Measurements from ENCODE around the gene STK32A.
A peak's percentile ranks its signal among the peaks of the same experiment; 100 is the strongest.

STK32A gene

DNA sequence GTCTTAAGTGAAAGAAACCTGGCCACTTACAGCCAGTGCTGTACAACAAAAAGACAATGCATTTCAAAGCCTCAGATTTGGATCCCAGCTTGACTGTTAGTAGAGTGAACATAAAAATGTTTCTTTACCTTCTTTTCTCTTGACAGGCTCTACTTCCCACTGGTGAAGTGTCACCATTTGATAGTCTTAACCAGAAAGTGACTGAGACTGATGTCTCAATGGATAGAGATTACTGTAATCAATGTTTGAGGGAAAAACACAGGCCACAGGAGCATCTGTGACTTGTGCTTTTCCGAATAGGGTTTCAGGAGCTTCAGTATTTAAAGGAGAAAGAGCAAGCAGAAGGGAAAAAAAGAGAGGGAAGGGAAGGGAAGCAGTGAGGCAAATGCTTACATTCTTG is 41.7 kb upstream of the STK32A start:
- H3K27ac Mint-ChIP-seq, result no peak overlapping the region
- H3K36me3 Mint-ChIP-seq (ENCODE audit: low read depth), result no peaks in the 10 kb centered on the region
- no peaks in the 10 kb centered on the region for H3K9me3 Mint-ChIP-seq
- no peaks in the 10 kb centered on the region for H3K4me1 Mint-ChIP-seq
- TF ChIP-seq, protein P1, sequence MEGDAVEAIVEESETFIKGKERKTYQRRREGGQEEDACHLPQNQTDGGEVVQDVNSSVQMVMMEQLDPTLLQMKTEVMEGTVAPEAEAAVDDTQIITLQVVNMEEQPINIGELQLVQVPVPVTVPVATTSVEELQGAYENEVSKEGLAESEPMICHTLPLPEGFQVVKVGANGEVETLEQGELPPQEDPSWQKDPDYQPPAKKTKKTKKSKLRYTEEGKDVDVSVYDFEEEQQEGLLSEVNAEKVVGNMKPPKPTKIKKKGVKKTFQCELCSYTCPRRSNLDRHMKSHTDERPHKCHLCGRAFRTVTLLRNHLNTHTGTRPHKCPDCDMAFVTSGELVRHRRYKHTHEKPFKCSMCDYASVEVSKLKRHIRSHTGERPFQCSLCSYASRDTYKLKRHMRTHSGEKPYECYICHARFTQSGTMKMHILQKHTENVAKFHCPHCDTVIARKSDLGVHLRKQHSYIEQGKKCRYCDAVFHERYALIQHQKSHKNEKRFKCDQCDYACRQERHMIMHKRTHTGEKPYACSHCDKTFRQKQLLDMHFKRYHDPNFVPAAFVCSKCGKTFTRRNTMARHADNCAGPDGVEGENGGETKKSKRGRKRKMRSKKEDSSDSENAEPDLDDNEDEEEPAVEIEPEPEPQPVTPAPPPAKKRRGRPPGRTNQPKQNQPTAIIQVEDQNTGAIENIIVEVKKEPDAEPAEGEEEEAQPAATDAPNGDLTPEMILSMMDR (IDR thresholded peaks at IDR 0.05; ENCODE audit: unreplicated experiment in 3 of 3), result no peak
- H3K4me3 Mint-ChIP-seq, result no peak overlapping the region
- H3K27me3 Mint-ChIP-seq (ENCODE audit: low read depth), result peaks cover 7% of the 10 kb centered on the region

DNA sequence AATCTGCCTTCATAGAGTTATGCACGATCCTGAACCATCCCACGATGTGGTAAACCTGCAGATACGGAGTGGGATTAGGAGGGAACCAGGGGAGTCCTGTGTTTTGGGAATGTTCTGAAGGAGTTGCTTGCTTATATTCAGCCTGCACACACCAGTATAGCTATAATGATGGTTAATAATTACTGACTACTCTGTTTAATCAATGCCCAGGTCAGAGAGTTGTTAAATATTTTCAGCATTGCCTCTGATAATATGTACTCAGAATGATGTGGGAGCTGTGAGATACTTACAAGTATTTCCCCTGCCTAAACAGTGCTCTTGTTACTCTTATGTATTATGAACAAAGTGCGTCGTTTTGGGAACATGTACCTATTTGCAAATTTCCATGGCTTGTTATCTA is 34.8 kb upstream of the STK32A start:
- H3K27ac Mint-ChIP-seq, result peak overlapping the region; percentile 75 to 91 (median 90)
- H3K4me3 Mint-ChIP-seq, result no peak overlapping the region
- peaks cover 6% of the 10 kb centered on the region for H3K4me1 Mint-ChIP-seq
- TF ChIP-seq, protein P1 (IDR thresholded peaks at IDR 0.05; ENCODE audit: unreplicated experiment in 3 of 3), result no peak
- no peaks in the 10 kb centered on the region for H3K27me3 Mint-ChIP-seq (ENCODE audit: low read depth)
- H3K36me3 Mint-ChIP-seq (ENCODE audit: low read depth), result no peaks in the 10 kb centered on the region
- peaks cover 4% of the 10 kb centered on the region for H3K9me3 Mint-ChIP-seq

DNA sequence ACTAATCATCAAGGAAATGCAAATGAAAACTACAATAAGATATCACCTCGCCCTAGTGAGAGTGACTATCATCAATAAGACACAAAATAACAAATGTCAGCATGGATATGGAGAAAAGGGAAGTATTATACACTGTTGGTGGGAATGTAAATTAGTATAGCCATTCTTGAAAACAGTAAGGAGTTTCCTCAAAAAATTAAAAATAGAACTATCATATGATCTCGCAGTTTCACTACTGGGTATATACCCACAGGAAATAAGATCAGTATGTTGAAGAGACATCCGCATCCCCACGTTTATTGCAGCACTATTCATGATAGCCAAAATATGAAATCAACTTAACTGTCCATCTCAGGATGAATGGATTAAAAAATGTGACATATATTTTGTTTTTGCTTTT is 31.6 kb upstream of the STK32A start:
- no peaks in the 10 kb centered on the region for H3K27me3 Mint-ChIP-seq (ENCODE audit: low read depth)
- H3K36me3 Mint-ChIP-seq (ENCODE audit: low read depth), result no peaks in the 10 kb centered on the region
- TF ChIP-seq, protein P1 (IDR thresholded peaks at IDR 0.05; ENCODE audit: unreplicated experiment in 3 of 3), result no peak
- H3K4me3 Mint-ChIP-seq, result no peak overlapping the region
- H3K27ac Mint-ChIP-seq, result no peak overlapping the region
- peaks cover 4% of the 10 kb centered on the region for H3K9me3 Mint-ChIP-seq
- peaks cover 6% of the 10 kb centered on the region for H3K4me1 Mint-ChIP-seq

DNA sequence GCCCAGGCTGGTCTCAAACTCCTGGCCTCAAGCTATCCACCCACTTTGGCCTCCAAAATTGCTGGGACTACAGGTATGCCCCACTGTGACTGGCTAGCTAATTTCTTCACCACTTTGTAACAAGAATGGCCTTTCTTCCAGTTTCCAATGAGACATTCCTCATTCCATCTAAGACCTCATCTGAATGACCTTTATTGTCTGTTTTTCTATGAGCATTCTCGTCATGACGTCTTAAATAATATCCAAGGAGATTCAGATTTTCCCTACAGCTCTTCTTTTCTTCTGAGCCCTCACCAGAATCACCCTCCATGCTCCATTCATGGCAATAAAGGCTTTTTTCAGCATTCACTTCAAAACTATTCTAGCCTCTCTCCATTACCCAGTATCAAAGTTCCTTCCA is 30.2 kb upstream of the STK32A start:
- Mint-ChIP-seq H3K9me3 (peaks cover 4% of the 10 kb centered on the region), H3K27ac (no peak overlapping the region), H3K36me3 (ENCODE audit: low read depth) (no peaks in the 10 kb centered on the region), H3K4me1 (peaks cover 6% of the 10 kb centered on the region), H3K27me3 (ENCODE audit: low read depth) (no peaks in the 10 kb centered on the region), H3K4me3 (no peak overlapping the region)
- TF ChIP-seq, protein P1 (IDR thresholded peaks at IDR 0.05; ENCODE audit: unreplicated experiment in 3 of 3), result no peak

DNA sequence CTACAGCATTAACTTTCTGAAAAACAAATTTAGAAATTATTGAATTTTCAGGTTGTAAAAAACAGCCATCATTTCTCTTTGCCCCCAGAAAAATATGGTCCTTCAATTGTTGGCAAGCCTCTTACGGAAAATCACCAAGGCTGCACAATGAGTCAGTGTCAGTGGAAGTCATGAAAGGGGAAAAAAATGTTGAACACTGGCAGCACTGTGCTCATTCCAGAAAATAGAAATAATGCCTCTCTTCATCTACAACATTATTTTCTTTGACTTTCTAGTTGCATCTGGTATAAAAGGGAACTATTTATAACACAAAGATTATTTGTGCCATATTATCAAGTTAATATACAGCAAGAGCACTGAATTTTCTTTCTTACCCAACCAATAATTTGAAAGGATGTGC is 26.7 kb upstream of the STK32A start:
- Mint-ChIP-seq H3K36me3 (ENCODE audit: low read depth) (no peaks in the 10 kb centered on the region), H3K4me3 (no peak overlapping the region)

DNA sequence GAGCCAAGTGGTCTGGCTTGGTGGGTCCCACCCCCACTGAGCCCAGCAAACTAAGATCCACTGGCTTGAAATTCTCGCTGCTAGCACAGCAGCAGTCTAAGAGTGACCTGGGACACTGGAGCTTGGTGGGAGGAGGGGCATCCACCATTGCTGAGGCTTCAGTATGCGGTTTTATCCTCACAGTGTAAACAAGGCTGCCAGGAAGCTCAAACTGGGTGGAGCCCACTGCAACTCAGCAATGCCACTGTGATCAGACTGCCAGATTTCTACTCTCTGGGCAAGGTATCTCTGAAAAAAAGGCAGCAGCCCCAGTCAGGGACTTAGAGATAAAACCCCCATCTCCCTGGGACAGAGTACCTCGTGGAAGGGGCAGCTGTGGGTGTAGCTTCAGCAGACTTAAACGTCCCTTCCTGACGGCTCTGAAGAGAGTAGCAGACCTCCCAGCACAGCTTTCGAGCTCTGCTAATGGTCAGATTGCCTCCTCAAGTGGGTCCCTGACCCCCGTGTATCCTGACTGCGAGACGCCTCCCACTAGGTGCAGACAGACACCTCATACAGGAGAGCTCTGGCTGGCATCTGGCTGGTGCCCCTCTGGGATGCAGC is 18.2 kb upstream of the STK32A start:
- H3K27me3 Mint-ChIP-seq (ENCODE audit: low read depth), result peaks cover 7% of the 10 kb centered on the region
- no peaks in the 10 kb centered on the region for H3K36me3 Mint-ChIP-seq (ENCODE audit: low read depth)
- H3K9me3 Mint-ChIP-seq, result no peaks in the 10 kb centered on the region
- TF ChIP-seq, protein P1 (IDR thresholded peaks at IDR 0.05; ENCODE audit: unreplicated experiment in 3 of 3), result no peak
- no peak overlapping the region for H3K27ac Mint-ChIP-seq
- no peaks in the 10 kb centered on the region for H3K4me1 Mint-ChIP-seq
- no peak overlapping the region for H3K4me3 Mint-ChIP-seq

More for the DNA sequence above, 26.7 kb upstream of the STK32A start:
- TF ChIP-seq, protein P1 (IDR thresholded peaks at IDR 0.05; ENCODE audit: unreplicated experiment in 3 of 3), result no peak
- Mint-ChIP-seq H3K4me1 (no peaks in the 10 kb centered on the region), H3K9me3 (peaks cover 4% of the 10 kb centered on the region), H3K27me3 (ENCODE audit: low read depth) (no peaks in the 10 kb centered on the region), H3K27ac (no peak overlapping the region)
